Neural progenitor cell (in vitro differentiated cells): ENCODE measurements around the gene RNF150. TPM values are rescaled to one million over a fixed set of nuclear protein-coding genes. Genes with fewer than 3 reads are reported as not detected.

ENCODE experiments used
- DNase-seq: peaks from one replicate; pipeline ENCODE4 v3.0.0-alpha.2; 2016; ENCODE audit warnings: low spot score
- H2AFZ ChIP-seq: fragments of 200-600 bp; sonication (generic); replicated peaks from 2 replicates; pipeline ENCODE4 v1.6.1; 2016; ENCODE audit warnings: antibody characterized with exemption
- H3F3A ChIP-seq: fragments of 200-600 bp; sonication (generic); 2 replicates; pipeline ENCODE4 v1.6.1; 2016; ENCODE audit warnings: antibody characterized with exemption, low read depth
- H3K27ac ChIP-seq: fragments of 200-600 bp; sonication (generic); 2 replicates; pipeline ENCODE4 v1.5.1; 2016; ENCODE audit warnings: mild to moderate bottlenecking
- H3K27me3 ChIP-seq: fragments of 200-600 bp; sonication (generic); 2 replicates; pipeline ENCODE4 v1.6.1; 2016; ENCODE audit warnings: mild to moderate bottlenecking, moderate library complexity
- H3K36me3 ChIP-seq: fragments of 200-600 bp; sonication (generic); 2 replicates; pipeline ENCODE4 v1.5.1; 2016
- H3K4me1 ChIP-seq: fragments of 200-600 bp; sonication (generic); 2 replicates; pipeline ENCODE4 v1.6.1; 2016; ENCODE audit warnings: mixed run types
- H3K4me2 ChIP-seq: fragments of 200-600 bp; sonication (generic); 2 replicates; pipeline ENCODE4 v1.6.1; 2016
- H3K4me3 ChIP-seq: fragments of 200-600 bp; sonication (generic); 2 replicates; pipeline ENCODE4 v1.5.1; 2016
- H3K79me2 ChIP-seq: fragments of 200-600 bp; sonication (generic); 2 replicates; pipeline ENCODE4 v1.6.1; 2016; ENCODE audit warnings: low read depth
- H3K9ac ChIP-seq: fragments of 200-600 bp; sonication (generic); 2 replicates; pipeline ENCODE4 v1.6.1; 2016
- H3K9me3 ChIP-seq: fragments of 200-600 bp; sonication (generic); 2 replicates; pipeline ENCODE4 v1.5.1; 2016; ENCODE audit warnings: low read depth
- H4K20me1 ChIP-seq: fragments of 200-600 bp; sonication (generic); 2 replicates; pipeline ENCODE4 v1.6.1; 2016; ENCODE audit warnings: low read depth
- H3K27ac Mint-ChIP-seq: 3 replicates; pipeline ENCODE4 v1.8.0; 2021; ENCODE audit warnings: mixed read lengths
- H3K27me3 Mint-ChIP-seq: 2 replicates; pipeline ENCODE4 v1.8.0; 2022; ENCODE audit warnings: low read depth, mild to moderate bottlenecking, inconsistent platforms, moderate library complexity, mixed read lengths; ENCODE audit not compliant: insufficient read depth
- H3K36me3 Mint-ChIP-seq: 3 replicates; pipeline ENCODE4 v1.8.0; 2021; ENCODE audit warnings: mixed read lengths
- H3K4me1 Mint-ChIP-seq: 3 replicates; pipeline ENCODE4 v1.8.0; 2021; ENCODE audit warnings: mixed read lengths
- H3K4me3 Mint-ChIP-seq: 3 replicates; pipeline ENCODE4 v1.8.0; 2021; ENCODE audit warnings: mild to moderate bottlenecking, moderate library complexity, mixed read lengths
- H3K9me3 Mint-ChIP-seq: 3 replicates; pipeline ENCODE4 v1.8.0; 2020; ENCODE audit warnings: mixed read lengths
- CTCF ChIP-seq: fragments of 200-600 bp; sonication (generic); IDR thresholded peaks from 2 replicates; pipeline ENCODE4 v1.5.1; 2017; ENCODE audit warnings: antibody characterized with exemption, mild to moderate bottlenecking
- EZH2 ChIP-seq: fragments of 200-600 bp; sonication (generic); IDR thresholded peaks from 2 replicates; pipeline ENCODE4 v1.6.1; 2017; ENCODE audit warnings: antibody characterized with exemption, mild to moderate bottlenecking, moderate library complexity
- EZH2phosphoT487 ChIP-seq: fragments of 200-600 bp; sonication (generic); IDR thresholded peaks from 2 replicates; pipeline ENCODE4 v1.6.1; 2017; ENCODE audit warnings: antibody characterized with exemption
- total RNA-seq: library from RNA; depleted of rRNA; stranded (reverse); fragments of >200 nt; gene quantifications from 2 replicates; pipeline ENCODE4 v1.2.3, GENCODE V29; 2015; ENCODE audit warnings: low replicate concordance

Gene RNF150
- total RNA-seq, 1 donor from 2014 or later, result 1.4 TPM

- H3F3A ChIP-seq, result no peaks in the 10 kb centered on the region
- H4K20me1 ChIP-seq, result no peaks in the 10 kb centered on the region
- no peaks in the 10 kb centered on the region for H3K27me3 Mint-ChIP-seq
- TF ChIP-seq EZH2phosphoT487 (no peak), EZH2 (no peak)
- DNase-seq, result no peak
- H3K36me3 Mint-ChIP-seq, result no peaks in the 10 kb centered on the region
- H3K9ac ChIP-seq, result no peak overlapping the region
- no peaks in the 10 kb centered on the region for H3K4me1 ChIP-seq
- no peak overlapping the region for H3K4me3 ChIP-seq
- H3K9me3 ChIP-seq, result no peaks in the 10 kb centered on the region
- no peak overlapping the region for H3K27ac ChIP-seq
- H3K4me1 Mint-ChIP-seq, result peaks cover 12% of the 10 kb centered on the region
- H3K27ac Mint-ChIP-seq, result no peak overlapping the region
- H3K79me2 ChIP-seq, result no peaks in the 10 kb centered on the region
- no peak overlapping the region for H3K4me2 ChIP-seq
- peak overlapping the region; percentile 63 for H2AFZ ChIP-seq
- H3K36me3 ChIP-seq, result no peaks in the 10 kb centered on the region
- H3K4me3 Mint-ChIP-seq, result no peak overlapping the region
- no peaks in the 10 kb centered on the region for H3K9me3 Mint-ChIP-seq
- no peaks in the 10 kb centered on the region for H3K27me3 ChIP-seq
Observed at GRCh38 chr4:141020801-141021261, 112.4 kb downstream of the RNF150 start.

GRCh38 chr4:141019768-141020167, 113.5 kb downstream of the RNF150 start:
- TF ChIP-seq CTCF (no peak), EZH2 (no peak), EZH2phosphoT487 (no peak)
- Histone ChIP-seq H3K4me3 (no peak overlapping the region), H3K27ac (no peak overlapping the region), H3K4me1 (no peaks in the 10 kb centered on the region), H3K27me3 (no peaks in the 10 kb centered on the region), H3K79me2 (no peaks in the 10 kb centered on the region), H2AFZ (no peak overlapping the region), H4K20me1 (no peaks in the 10 kb centered on the region), H3K4me2 (no peak overlapping the region), H3K9ac (no peak overlapping the region), H3K9me3 (no peaks in the 10 kb centered on the region), H3K36me3 (no peaks in the 10 kb centered on the region), H3F3A (no peaks in the 10 kb centered on the region)
- H3K9me3 Mint-ChIP-seq, result no peaks in the 10 kb centered on the region
- no peak for DNase-seq
- H3K27me3 Mint-ChIP-seq, result no peaks in the 10 kb centered on the region
- H3K4me1 Mint-ChIP-seq, result peaks cover 12% of the 10 kb centered on the region
- H3K4me3 Mint-ChIP-seq, result no peak overlapping the region
- no peaks in the 10 kb centered on the region for H3K36me3 Mint-ChIP-seq
- H3K27ac Mint-ChIP-seq, result no peak overlapping the region

- Histone ChIP-seq H3F3A (no peaks in the 10 kb centered on the region), H3K4me2 (no peak overlapping the region), H3K27ac (no peak overlapping the region), H3K79me2 (no peaks in the 10 kb centered on the region), H3K9me3 (no peaks in the 10 kb centered on the region), H3K27me3 (no peaks in the 10 kb centered on the region), H3K4me1 (no peaks in the 10 kb centered on the region), H4K20me1 (no peaks in the 10 kb centered on the region), H2AFZ (no peak overlapping the region), H3K9ac (no peak overlapping the region), H3K4me3 (no peak overlapping the region), H3K36me3 (no peaks in the 10 kb centered on the region)
- Mint-ChIP-seq H3K27ac (no peak overlapping the region), H3K4me1 (peaks cover 4% of the 10 kb centered on the region), H3K9me3 (no peaks in the 10 kb centered on the region), H3K4me3 (no peak overlapping the region), H3K27me3 (no peaks in the 10 kb centered on the region), H3K36me3 (no peaks in the 10 kb centered on the region)
- no peak for DNase-seq
- no peak for TF ChIP-seq CTCF
- no peak for TF ChIP-seq EZH2phosphoT487
- no peak for TF ChIP-seq EZH2
Observed at GRCh38 chr4:141016117-141016798, 117.0 kb downstream of the RNF150 start.

- Histone ChIP-seq H2AFZ (no peak overlapping the region), H3K9ac (no peak overlapping the region), H3K27me3 (no peaks in the 10 kb centered on the region), H3F3A (no peaks in the 10 kb centered on the region), H3K4me3 (no peak overlapping the region), H3K27ac (no peak overlapping the region), H3K9me3 (no peaks in the 10 kb centered on the region), H3K4me1 (no peaks in the 10 kb centered on the region), H3K79me2 (no peaks in the 10 kb centered on the region), H3K36me3 (no peaks in the 10 kb centered on the region), H3K4me2 (no peak overlapping the region), H4K20me1 (no peaks in the 10 kb centered on the region)
- peaks cover 2% of the 10 kb centered on the region for H3K9me3 Mint-ChIP-seq
- no peaks in the 10 kb centered on the region for H3K27me3 Mint-ChIP-seq
- H3K27ac Mint-ChIP-seq, result no peak overlapping the region
- H3K4me3 Mint-ChIP-seq, result no peak overlapping the region
- no peaks in the 10 kb centered on the region for H3K36me3 Mint-ChIP-seq
- DNase-seq, result no peak
- no peak for TF ChIP-seq EZH2phosphoT487
- TF ChIP-seq EZH2, result no peak
- TF ChIP-seq CTCF, result no peak
- no peaks in the 10 kb centered on the region for H3K4me1 Mint-ChIP-seq
Observed at GRCh38 chr4:141013899-141014298, 119.4 kb downstream of the RNF150 start.
